Neutrophil (primary cell): ENCODE data around the gene PRDM10.

Experiments used
- H3K27ac ChIP-seq: fragments of 200-600 bp; sonication (generic); 2 replicates; pipeline ENCODE4 v1.5.1; 2016; ENCODE audit warnings: mild to moderate bottlenecking, moderate library complexity
- H3K27me3 ChIP-seq: fragments of 200-600 bp; sonication (generic); 2 replicates; pipeline ENCODE4 v1.6.0; 2016; ENCODE audit warnings: mild to moderate bottlenecking
- H3K36me3 ChIP-seq: fragments of 200-600 bp; sonication (generic); 2 replicates; pipeline ENCODE4 v1.5.1; 2017
- H3K4me1 ChIP-seq, 2 experiments: fragments of 200-600 bp in 1 of 2; sonication (generic) in 1 of 2; 1 replicate in 1 of 2; 2 replicates in 1 of 2; pipeline versions ENCODE4 v1.5.1 to v1.6.1; 2013 to 2016; ENCODE audit warnings: low read depth in 1 of 2, low read length in 1 of 2, mild to moderate bottlenecking in 1 of 2, moderate library complexity in 1 of 2; ENCODE audit not compliant: control insufficient read depth in 1 of 2, insufficient read depth in 1 of 2
- H3K4me3 ChIP-seq, 2 experiments: fragments of 200-600 bp in 1 of 2; sonication (generic) in 1 of 2; 1 replicate in 1 of 2; 2 replicates in 1 of 2; pipeline ENCODE4 v1.5.1; 2013 to 2016; ENCODE audit warnings: low read depth in 1 of 2, low read length in 1 of 2, mild to moderate bottlenecking in 1 of 2, moderate library complexity in 1 of 2
- H3K9me3 ChIP-seq: fragments of 200-600 bp; sonication (generic); 2 replicates; pipeline ENCODE4 v1.5.1; 2016
- TF ChIP-seq, protein P1 (sequence below): fragments of 200-600 bp; sonication (generic); IDR thresholded peaks from 2 replicates; pipeline ENCODE4 v1.5.1; 2016; ENCODE audit warnings: antibody characterized with exemption

The PRDM10 gene

DNA sequence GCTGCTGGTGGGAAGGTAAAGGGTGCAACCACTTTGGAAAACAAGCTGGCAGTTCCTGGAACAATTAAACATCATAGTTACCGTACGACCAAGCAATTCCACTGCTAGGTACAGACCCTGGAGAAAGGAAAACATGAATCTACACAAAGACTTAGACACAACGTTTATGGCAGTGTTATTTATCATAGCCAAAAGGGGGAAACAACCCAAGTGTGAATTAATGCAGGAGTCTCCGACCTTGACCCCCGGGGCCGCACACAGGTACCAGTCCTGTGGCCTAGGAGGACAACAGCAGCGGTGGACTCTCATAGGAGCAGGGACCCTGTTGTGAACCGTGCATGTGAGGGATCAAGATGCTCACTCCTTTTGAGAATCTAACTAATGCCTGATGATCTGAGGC is 22.5 kb downstream of the PRDM10 start:
- Histone ChIP-seq H3K27ac (no peak overlapping the region), H3K27me3 (no peaks in the 10 kb centered on the region), H3K9me3 (no peaks in the 10 kb centered on the region), H3K36me3 (no peaks in the 10 kb centered on the region), H3K4me3 (no peak overlapping the region), H3K4me1 (peaks cover 0 to 2% of the 10 kb centered on the region in 2 experiments)
- TF ChIP-seq, protein P1, sequence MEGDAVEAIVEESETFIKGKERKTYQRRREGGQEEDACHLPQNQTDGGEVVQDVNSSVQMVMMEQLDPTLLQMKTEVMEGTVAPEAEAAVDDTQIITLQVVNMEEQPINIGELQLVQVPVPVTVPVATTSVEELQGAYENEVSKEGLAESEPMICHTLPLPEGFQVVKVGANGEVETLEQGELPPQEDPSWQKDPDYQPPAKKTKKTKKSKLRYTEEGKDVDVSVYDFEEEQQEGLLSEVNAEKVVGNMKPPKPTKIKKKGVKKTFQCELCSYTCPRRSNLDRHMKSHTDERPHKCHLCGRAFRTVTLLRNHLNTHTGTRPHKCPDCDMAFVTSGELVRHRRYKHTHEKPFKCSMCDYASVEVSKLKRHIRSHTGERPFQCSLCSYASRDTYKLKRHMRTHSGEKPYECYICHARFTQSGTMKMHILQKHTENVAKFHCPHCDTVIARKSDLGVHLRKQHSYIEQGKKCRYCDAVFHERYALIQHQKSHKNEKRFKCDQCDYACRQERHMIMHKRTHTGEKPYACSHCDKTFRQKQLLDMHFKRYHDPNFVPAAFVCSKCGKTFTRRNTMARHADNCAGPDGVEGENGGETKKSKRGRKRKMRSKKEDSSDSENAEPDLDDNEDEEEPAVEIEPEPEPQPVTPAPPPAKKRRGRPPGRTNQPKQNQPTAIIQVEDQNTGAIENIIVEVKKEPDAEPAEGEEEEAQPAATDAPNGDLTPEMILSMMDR = no peak

DNA sequence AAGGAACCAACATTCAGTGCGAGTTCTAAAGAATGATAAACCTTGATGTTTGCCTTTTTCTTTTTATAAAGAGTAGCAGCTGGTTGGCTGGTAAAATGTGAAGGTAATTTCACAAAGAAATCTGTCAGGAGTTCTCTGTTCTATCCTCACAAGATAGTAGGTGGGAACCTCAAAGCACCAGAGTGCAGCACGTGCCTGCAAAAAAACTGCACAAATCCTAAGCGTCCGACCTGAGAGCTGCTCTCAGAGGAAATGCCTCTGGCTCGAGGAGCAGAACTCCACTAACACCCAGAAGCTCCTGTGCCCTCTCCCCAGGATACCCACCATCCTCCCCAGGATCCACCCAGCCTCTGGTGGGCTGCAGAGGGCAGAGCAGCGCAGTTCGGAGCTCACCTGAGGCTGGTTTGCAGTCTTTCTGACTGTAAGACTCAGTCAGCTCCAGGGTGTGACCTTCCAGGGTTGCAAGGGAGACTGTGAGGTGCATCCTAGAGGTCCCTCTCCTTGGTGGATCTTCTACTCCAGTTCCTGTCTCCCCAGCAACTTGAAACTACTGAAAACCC is 23.5 kb downstream of the PRDM10 start:
- Histone ChIP-seq H3K27ac (no peak overlapping the region), H3K27me3 (no peaks in the 10 kb centered on the region), H3K36me3 (no peaks in the 10 kb centered on the region), H3K4me1 (peaks cover 7 to 8% of the 10 kb centered on the region in 2 experiments), H3K9me3 (no peaks in the 10 kb centered on the region), H3K4me3 (no peak overlapping the region)
- TF ChIP-seq, protein P1 = no peak

- Histone ChIP-seq H3K36me3 (no peaks in the 10 kb centered on the region), H3K27ac (no peak overlapping the region), H3K4me1 (peaks cover 7 to 8% of the 10 kb centered on the region in 2 experiments), H3K27me3 (no peaks in the 10 kb centered on the region), H3K4me3 (no peak overlapping the region), H3K9me3 (no peaks in the 10 kb centered on the region)
- TF ChIP-seq, protein P1 = no peak
Observed at GRCh38 chr11:129978447-129978846, 24.2 kb downstream of the PRDM10 start.

GRCh38 chr11:129976328-129976727 is 26.3 kb downstream of the PRDM10 start:
- H3K27ac ChIP-seq = no peak overlapping the region
- H3K4me3 ChIP-seq = no peak overlapping the region
- no peaks in the 10 kb centered on the region for H3K9me3 ChIP-seq
- no peaks in the 10 kb centered on the region for H3K27me3 ChIP-seq
- H3K36me3 ChIP-seq = no peaks in the 10 kb centered on the region
- TF ChIP-seq, protein P1 = no peak
- peaks cover 19 to 20% of the 10 kb centered on the region in 2 experiments for H3K4me1 ChIP-seq

DNA sequence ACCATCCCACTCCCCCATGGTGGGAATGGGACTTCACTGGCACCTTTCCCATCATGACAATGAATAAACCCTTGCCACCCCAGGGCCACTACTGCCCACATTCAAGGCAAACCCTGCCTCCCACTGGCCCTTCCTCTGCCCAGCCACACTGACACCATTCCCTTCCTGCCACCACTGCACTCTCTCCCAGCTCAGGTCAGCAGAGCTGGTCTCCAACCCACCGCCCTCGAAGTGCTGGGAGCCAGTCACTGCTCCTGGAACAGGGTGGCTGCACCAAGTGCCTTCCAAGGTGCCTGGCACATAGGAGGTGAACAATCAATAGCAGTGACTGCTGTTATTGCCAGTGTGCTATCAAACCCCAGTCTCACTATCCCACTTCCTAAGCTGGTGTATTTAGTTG is 27.1 kb downstream of the PRDM10 start:
- H3K4me3 ChIP-seq = no peak overlapping the region
- no peak overlapping the region for H3K27ac ChIP-seq
- peaks cover 19 to 20% of the 10 kb centered on the region in 2 experiments for H3K4me1 ChIP-seq
- TF ChIP-seq, protein P1 = no peak
- no peaks in the 10 kb centered on the region for H3K27me3 ChIP-seq
- no peaks in the 10 kb centered on the region for H3K36me3 ChIP-seq
- no peaks in the 10 kb centered on the region for H3K9me3 ChIP-seq
